Heart left ventricle (tissue), 13 donors: ENCODE measurements around the gene LAMA2.

Source experiments
- POLR2A ChIP-seq, 2 donors: fragments of 450-650 bp; IDR thresholded peaks; one replicate each; pipeline ENCODE4 v1.6.1; 2017; ENCODE audit warnings: antibody characterized with exemption in 2 of 2, mild to moderate bottlenecking in 2 of 2, moderate library complexity in 2 of 2
- TF ChIP-seq, protein P1 (sequence below), 12 donors: fragments of 200-600 bp; sonication (generic) in 4 of 12; IDR thresholded peaks; one replicate each; pipeline versions ENCODE4 v1.5.0 to v1.8.0; 2018 to 2022; ENCODE audit warnings: antibody characterized with exemption in 12 of 12, mild to moderate bottlenecking in 5 of 12
- donor health status: ischemic (EF 13 %, LVEDD 7.1; RV severe dilation, severe dysfunction).
- donor health status: DM: no; HTN: yes; CAD: no.
- donor health status: DM: no; HTN: no; CAD: no.
- donor health status: ischemic (EF 25% LVEDD 6.9; RV normal size, moderate dysfunction).
- donor health status: ischemic (EF 25% LVEDD 5.7; RV mildly dilated, moderate dysfunction).
- donor health status: ischemic (EF 35%, LVEDD 5.7; RV mildly dilated, moderate dysfunction).
- donor health status: nonischemic (EF 11% LVEDD 7.7; RV severe dilation, severe dysfunction).
- donor health status: DM: yes; HTN: yes; CAD: no.
- donor health status: PGD.
- donor health status: ischemic (EF 29% LVEDD 5.4; RV normal size, mild dysfunction).
- donor health status: nonischemic (EF 23%, LVEDD 6.1; RV moderate dilation, normal function).

DNA sequence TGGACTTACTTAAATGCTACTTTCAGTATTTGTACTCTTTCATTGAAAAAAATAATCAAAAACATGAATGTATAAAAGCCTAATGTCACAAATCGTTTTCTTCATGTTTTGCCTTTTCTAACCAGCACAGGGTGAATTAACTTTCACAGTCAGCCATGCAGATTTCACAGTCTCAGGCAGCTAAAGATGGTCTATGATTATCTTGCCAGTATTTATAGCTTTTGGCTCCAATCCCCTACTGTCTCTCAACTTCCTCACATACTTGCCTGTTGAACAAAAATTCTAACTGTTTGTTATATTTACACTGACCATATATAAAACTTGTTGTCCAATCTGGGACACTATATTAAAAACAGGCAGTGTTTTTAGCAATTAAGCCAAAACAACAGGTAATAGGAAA is 468.9 kb downstream of the LAMA2 start:
- TF ChIP-seq, protein P1, sequence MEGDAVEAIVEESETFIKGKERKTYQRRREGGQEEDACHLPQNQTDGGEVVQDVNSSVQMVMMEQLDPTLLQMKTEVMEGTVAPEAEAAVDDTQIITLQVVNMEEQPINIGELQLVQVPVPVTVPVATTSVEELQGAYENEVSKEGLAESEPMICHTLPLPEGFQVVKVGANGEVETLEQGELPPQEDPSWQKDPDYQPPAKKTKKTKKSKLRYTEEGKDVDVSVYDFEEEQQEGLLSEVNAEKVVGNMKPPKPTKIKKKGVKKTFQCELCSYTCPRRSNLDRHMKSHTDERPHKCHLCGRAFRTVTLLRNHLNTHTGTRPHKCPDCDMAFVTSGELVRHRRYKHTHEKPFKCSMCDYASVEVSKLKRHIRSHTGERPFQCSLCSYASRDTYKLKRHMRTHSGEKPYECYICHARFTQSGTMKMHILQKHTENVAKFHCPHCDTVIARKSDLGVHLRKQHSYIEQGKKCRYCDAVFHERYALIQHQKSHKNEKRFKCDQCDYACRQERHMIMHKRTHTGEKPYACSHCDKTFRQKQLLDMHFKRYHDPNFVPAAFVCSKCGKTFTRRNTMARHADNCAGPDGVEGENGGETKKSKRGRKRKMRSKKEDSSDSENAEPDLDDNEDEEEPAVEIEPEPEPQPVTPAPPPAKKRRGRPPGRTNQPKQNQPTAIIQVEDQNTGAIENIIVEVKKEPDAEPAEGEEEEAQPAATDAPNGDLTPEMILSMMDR (IDR thresholded peaks at IDR 0.05) = no peak
- no peak for TF ChIP-seq POLR2A (IDR thresholded peaks at IDR 0.05)
